ENCODE results near the gene LRRC58. TPM values are rescaled to one million over a fixed set of nuclear protein-coding genes. Genes with fewer than 3 reads are reported as not detected.

LRRC58 gene
- 31.9 and 35.5 TPM in 2 replicates for total RNA-seq

DNA sequence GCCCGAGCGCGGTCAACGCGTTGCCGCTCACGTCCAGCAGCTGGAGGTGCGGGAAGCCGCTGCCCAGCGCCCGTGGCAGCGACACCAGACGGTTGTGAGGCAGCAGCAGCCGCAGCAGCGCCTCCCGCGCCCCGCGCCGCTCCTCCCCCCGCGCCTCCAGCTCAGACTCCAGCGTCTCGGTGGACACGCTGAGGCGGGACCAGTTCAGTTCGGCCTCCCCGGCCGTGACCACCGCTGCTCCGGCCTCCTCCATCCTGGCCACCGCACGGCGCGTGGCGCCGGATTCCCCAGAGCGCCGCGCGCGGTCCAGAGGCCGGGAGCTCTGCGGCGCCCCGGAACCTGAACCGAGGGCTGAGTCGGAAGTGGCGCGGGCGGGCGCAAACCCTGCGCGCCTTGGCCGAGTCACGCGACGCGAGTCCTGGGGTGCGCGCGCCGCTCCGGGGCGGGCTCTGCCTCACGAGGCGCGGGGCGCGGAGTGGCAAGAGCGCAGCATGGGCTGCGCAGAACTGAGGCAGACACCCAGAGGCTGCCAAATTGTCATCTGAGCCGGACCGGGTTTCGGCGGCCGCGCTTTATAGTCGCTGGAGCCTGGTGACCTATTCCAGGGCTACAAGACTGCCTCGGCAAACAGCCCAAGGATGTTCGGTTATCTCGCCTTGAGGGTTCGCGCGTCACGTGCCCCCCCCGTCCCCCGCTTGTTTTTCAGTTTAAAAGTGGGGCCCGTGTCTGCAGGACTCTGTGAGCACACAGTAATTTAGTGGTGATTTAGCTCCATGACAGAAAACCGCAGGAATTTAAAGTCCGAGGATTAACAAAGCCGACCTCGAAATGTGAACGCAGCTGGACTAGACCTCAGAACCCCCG lies at the start of gene LRRC58:
Gene LRRC58 (minus strand): TSS at position 364 of the 864 bp plus-strand sequence. CDS start 111 bp downstream, at position 253.
- TF ChIP-seq CTCF (IDR thresholded peaks at IDR 0.05; ENCODE audit: insufficient read depth, low read length, poor library complexity, severe bottlenecking): no peak
- DNase-seq (ENCODE audit: low read depth): peak; percentile 50
- Histone ChIP-seq H3K27me3 (ENCODE audit: control insufficient read depth, insufficient read depth, low read length) (no peaks in the 10 kb centered on the region), H3K36me3 (ENCODE audit: control insufficient read depth, insufficient read depth, low read length) (no peaks in the 10 kb centered on the region), H3K4me3 (ENCODE audit: low read depth, low read length) (peak within 1 kb of the TSS; percentile 84)

DNA sequence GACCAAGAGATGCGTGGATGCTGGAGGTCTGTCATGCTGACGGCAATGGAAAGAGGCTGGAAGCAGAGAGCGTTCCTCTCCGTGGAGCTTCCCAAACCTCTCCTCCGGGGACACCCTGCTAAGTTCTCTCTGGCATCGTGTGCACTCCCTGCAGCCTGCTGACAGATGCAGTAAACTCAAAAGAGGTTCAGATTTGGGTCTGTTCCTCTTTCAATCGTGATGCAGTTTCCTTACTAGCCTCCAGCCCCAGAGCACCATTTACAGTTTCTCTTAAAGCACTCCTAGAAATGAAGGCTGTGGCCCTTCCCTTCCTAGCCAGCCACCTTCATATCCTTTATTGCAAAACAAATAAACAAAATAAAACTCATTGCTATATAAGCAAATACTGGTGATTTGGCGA lies 47.3 kb upstream of the LRRC58 start:
- H3K27me3 ChIP-seq (ENCODE audit: control insufficient read depth, insufficient read depth, low read length): no peaks in the 10 kb centered on the region
- DNase-seq (ENCODE audit: low read depth): no peak
- peaks cover 9% of the 10 kb centered on the region for H3K36me3 ChIP-seq (ENCODE audit: control insufficient read depth, insufficient read depth, low read length)
- no peak for TF ChIP-seq CTCF (IDR thresholded peaks at IDR 0.05; ENCODE audit: insufficient read depth, low read length, poor library complexity, severe bottlenecking)
- H3K4me3 ChIP-seq (ENCODE audit: low read depth, low read length): no peak overlapping the region

DNA sequence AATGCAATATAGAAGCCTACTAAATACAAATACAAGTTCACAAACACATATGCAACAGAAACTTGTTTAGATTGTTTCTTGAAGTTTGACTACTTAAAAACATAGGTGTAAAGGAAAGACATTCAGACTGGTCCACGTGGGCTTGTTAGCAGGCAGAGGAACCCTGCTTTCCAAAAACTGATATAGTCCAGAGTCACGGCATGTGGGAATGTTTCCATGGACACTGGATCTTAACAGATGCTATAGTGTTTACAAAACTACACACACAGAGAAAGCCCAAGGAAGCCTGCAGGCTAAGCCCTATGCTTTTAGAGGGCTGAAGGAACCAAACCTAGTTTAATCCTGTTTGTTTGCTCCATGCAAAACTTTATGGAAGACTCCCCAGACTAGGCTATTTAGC lies 45.2 kb upstream of the LRRC58 start:
- no peak for DNase-seq (ENCODE audit: low read depth)
- Histone ChIP-seq H3K4me3 (ENCODE audit: low read depth, low read length) (no peak overlapping the region), H3K27me3 (ENCODE audit: control insufficient read depth, insufficient read depth, low read length) (no peaks in the 10 kb centered on the region), H3K36me3 (ENCODE audit: control insufficient read depth, insufficient read depth, low read length) (peaks cover 5% of the 10 kb centered on the region)
- no peak for TF ChIP-seq CTCF (IDR thresholded peaks at IDR 0.05; ENCODE audit: insufficient read depth, low read length, poor library complexity, severe bottlenecking)

DNA sequence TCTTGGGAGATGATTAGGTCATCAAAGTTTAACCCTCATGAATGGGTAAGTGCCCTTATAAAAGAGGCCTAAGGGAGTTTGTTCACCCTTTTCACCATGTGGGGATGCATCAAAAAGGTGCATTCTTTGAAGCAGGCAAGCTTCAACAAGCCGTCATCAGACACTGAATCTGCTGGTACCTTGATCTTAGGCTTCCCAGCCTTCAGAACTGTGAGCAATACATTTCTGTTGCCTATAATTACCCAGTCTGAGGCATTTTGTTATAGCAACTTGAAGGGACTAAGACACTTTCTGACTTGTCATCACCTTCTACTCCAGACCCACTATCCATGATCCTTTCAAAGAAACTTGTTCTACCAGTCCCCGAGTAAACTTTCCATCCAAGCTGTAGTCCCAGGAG lies 44.6 kb upstream of the LRRC58 start:
- no peak for TF ChIP-seq CTCF (IDR thresholded peaks at IDR 0.05; ENCODE audit: insufficient read depth, low read length, poor library complexity, severe bottlenecking)
- Histone ChIP-seq H3K27me3 (ENCODE audit: control insufficient read depth, insufficient read depth, low read length) (no peaks in the 10 kb centered on the region), H3K36me3 (ENCODE audit: control insufficient read depth, insufficient read depth, low read length) (peaks cover 4% of the 10 kb centered on the region), H3K4me3 (ENCODE audit: low read depth, low read length) (no peak overlapping the region)
- no peak for DNase-seq (ENCODE audit: low read depth)

GRCh38 chr3:120393243-120393642 lies 44.1 kb upstream of the LRRC58 start:
- Histone ChIP-seq H3K36me3 (ENCODE audit: control insufficient read depth, insufficient read depth, low read length) (peaks cover 4% of the 10 kb centered on the region), H3K4me3 (ENCODE audit: low read depth, low read length) (no peak overlapping the region), H3K27me3 (ENCODE audit: control insufficient read depth, insufficient read depth, low read length) (no peaks in the 10 kb centered on the region)
- no peak for DNase-seq (ENCODE audit: low read depth)
- no peak for TF ChIP-seq CTCF (IDR thresholded peaks at IDR 0.05; ENCODE audit: insufficient read depth, low read length, poor library complexity, severe bottlenecking)

All from kidney epithelial cell (primary cell).